Measurements from ENCODE around the gene AKTIP. TPM values are rescaled to one million over a fixed set of nuclear protein-coding genes. Genes with fewer than 3 reads are reported as not detected.

AKTIP gene
- total RNA-seq = 13.9 and 15.0 TPM in 2 replicates

GRCh38 chr16:53502331-53503269, at the start of gene AKTIP:
AKTIP (minus strand) TSS chr16:53503209; CDS start chr16:53500259, 2,950 bp downstream.

Other genes starting within 250 kb of the AKTIP start
- 26.2 and 38.2 TPM in 2 replicates for gene RBL2, start 68.7 kb downstream of the AKTIP start, total RNA-seq
- gene RPGRIP1L, start 200.7 kb upstream of the AKTIP start, total RNA-seq = 5.7 and 5.9 TPM in 2 replicates
- 47.3 and 63.5 TPM in 2 replicates for gene FTO, start 200.9 kb upstream of the AKTIP start, total RNA-seq

Measured in hair follicular keratinocyte (primary cell).